LNCaP clone FGC (cell line): Measurements from ENCODE around the gene CCDC134.

Experiments
- DNase-seq: peaks from one replicate; pipeline ENCODE4 v3.0.0-alpha.2; 2011; ENCODE audit warnings: low read depth
- H3K4me3 ChIP-seq: 2 replicates; pipeline ENCODE4 v1.5.1; 2011; ENCODE audit warnings: mild to moderate bottlenecking, low read depth, low read length, control low read depth
- TF ChIP-seq, protein P1 (sequence below): IDR thresholded peaks from 2 replicates; pipeline ENCODE4 v1.5.1; 2012; ENCODE audit warnings: mild to moderate bottlenecking; ENCODE audit not compliant: control insufficient read depth, insufficient read depth; ENCODE audit errors: extremely low read depth

The CCDC134 gene

DNA sequence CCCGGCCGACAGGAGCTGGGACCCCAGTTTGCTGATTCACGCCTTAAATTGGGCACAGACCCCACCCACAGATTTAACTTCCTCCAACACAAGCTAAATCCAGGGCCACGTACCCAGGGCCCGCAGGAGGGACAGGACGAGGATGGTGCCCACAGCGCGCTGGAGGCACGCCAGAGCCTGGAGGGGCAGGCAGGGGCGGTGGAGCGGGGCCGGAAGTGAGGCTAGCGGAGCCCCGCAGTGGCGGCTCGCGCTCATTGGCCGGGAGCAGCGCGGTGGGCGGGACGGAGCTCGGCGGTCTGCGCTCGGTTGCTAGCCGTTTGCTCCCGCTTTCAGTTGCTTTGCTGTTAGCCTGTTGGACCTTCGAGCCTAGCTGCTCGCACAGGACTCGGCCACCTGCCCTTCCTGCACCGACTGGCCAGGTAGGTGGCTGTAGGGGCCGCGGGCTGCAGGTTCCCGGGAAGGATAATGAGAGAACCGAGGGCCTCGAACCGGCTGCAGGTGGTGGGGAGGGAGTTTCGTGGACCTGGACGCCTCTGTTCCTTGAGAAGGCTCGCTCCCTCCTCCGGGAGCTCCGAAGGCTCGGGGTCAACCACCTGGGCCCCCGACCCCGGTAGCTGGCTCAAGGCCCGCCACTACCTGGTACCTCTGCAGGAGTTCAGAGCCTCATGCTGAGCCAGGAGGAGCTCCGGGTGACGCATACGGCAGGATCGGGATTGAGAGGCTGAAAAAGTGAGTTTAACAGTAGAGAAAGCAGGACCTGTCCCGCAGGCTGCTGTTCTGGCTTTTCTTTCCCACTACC is at the start of gene CCDC134:
CCDC134 (plus strand) TSS at position 332 of the 799 bp plus-strand sequence. CDS start 8,212 bp downstream, outside the sequence.
- DNase-seq, result peak; percentile 45
- H3K4me3 ChIP-seq, result peak within 1 kb of the TSS; percentile 73
- TF ChIP-seq, protein P1, sequence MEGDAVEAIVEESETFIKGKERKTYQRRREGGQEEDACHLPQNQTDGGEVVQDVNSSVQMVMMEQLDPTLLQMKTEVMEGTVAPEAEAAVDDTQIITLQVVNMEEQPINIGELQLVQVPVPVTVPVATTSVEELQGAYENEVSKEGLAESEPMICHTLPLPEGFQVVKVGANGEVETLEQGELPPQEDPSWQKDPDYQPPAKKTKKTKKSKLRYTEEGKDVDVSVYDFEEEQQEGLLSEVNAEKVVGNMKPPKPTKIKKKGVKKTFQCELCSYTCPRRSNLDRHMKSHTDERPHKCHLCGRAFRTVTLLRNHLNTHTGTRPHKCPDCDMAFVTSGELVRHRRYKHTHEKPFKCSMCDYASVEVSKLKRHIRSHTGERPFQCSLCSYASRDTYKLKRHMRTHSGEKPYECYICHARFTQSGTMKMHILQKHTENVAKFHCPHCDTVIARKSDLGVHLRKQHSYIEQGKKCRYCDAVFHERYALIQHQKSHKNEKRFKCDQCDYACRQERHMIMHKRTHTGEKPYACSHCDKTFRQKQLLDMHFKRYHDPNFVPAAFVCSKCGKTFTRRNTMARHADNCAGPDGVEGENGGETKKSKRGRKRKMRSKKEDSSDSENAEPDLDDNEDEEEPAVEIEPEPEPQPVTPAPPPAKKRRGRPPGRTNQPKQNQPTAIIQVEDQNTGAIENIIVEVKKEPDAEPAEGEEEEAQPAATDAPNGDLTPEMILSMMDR, result no peak

DNA sequence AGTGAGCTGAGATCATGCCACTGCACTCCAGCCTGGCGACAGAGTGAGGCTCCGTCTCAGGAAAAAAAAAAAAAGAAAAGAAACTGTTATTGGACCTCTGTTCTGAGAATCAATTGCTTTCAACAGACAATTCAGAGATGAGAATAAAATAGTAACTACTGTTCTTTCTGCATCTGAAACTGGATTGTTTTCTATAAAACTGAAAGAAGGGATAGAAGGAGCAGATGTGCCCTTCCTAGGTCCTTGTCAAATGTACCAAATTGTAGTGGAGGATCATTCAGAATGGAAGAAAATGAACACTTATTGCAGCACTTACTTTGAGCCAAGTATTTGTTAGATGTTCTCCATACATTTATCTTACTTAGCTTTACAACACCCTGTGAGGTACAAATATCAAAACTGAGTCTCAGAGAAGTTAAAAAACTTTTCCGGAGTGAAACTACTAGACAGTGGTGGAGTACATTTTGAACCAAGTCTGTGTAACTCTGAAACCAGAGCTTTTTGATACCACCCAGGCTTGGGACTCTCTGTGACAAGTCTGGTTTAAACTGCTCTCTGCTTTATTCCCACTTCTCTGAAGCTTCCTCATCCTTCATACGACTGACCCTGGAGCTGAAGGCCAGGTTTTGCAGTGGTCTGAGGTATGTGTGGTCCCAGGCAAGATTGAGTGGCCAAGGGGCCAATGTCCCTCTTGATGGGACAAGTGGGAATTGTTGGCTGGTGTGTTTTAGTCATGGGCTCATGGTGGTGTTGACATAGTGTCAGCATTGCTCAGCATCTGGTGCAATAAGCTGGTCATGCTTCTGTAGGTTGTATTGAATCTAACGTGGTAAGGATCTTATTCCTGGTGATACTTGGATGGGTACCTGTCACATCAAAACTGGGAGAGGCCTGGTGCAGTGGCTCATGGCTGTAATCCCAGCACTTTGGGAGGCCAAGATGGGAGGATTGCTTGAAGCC is 48.2 kb upstream of the CCDC134 start:
- no peak overlapping the region for H3K4me3 ChIP-seq
- TF ChIP-seq, protein P1, result no peak
- no peak for DNase-seq

DNA sequence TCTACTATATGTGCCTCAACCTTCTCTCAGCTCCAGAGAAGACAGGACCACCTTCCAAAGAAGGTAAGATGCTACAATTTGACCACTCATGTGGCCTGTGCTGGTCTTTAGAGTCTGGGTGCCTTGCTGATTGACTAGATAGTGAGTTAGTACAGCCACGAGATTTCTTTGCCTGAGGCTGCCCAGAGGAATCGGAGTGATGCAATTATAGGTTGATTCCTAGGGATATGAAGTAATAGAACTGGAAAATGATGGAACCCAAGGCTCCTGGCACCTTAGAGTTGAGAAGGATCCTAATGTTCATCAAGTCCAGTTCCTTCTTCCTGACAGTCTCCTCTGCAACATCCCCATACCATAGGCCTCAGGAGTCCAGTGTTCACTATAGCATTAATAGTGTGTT is 46.5 kb upstream of the CCDC134 start:
- no peak overlapping the region for H3K4me3 ChIP-seq
- TF ChIP-seq, protein P1, result no peak
- DNase-seq, result no peak

DNA sequence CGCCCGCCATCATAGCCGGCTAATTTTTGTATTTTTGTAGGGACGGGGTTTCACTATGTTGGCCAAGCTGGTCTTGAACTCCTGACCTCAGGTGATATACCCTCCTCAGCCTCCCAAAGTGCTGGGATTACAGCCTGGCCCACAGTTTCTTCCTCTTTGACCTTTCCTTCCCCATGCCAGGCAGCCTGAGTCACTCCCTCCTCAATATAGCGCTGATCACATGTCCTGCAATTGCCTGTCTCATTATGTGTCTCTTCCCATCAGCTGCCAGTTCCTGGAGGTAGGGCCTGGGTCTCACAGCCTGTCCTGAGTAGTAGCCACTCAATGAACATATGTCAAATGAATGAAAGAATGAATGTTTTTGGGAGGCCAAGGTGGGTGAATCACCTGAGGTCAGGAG is 43.0 kb upstream of the CCDC134 start:
- no peak for DNase-seq
- H3K4me3 ChIP-seq, result no peak overlapping the region
- TF ChIP-seq, protein P1, result no peak

DNA sequence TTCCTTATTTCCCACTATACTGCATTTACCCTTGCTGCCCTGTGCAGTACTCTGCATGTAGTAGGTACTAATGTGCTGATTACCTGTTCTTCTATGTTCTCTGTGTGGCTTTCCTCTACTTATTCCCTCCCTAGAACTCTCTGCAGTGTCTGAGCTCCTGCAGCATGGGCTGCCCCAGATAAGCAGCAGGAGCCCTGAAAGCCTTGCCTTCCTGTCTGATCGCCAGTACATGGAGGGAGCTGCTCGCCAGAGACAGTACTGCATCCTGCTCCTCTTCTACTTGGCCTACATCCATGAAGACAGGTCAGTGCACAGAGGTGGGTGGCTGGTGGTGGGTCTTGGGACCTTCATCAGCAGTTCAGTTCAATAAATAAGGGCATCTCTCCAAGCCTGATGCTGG is 42.2 kb upstream of the CCDC134 start:
- TF ChIP-seq, protein P1, result no peak
- DNase-seq, result no peak
- H3K4me3 ChIP-seq, result no peak overlapping the region

DNA sequence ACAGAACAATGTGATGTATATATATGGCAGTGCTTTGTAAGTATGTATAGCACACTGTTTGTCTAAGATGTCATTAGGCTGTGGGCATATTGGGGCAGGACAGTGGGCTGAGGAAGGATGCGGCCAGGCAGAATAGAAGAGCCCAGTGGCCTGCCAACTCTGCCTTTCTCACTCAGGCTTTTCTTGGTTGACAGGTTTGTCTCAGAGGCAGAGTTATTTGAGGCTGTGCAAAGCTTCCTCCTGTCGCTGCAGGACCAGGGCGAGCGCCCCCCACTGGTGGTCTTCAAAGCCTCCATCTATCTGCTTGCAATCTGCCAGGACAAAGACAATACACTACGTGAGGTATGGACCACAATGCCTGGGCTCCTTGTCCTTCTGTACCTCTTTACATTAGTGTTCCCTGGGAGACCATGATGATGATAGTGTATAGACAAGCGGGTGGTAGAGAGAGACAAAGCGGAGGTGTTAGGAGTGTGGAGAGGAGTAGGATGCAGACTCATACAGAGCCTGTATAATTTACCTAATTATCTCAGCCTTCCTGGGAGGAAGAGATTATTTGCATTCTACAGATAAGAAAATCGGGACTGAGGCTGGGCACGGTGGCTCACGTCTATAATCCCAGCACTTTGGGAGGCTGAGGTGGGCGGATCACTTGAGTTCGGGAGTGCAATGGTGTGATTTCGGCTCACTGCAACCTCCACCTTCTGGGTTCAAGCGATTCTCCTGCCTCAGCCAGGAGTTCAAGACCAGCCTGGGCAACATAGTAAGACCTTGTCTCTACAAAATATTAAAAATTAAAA is 37.3 kb upstream of the CCDC134 start:
- TF ChIP-seq, protein P1, result 0 out of 2 replicates have a peak, but pooled peaks have one; percentile 13
- DNase-seq, result no peak
- no peak overlapping the region for H3K4me3 ChIP-seq
